HEK293 (cell line): Measurements from ENCODE around the gene HSPB6.
A peak's percentile ranks its signal among the peaks of the same experiment; 100 is the strongest.

Experiments used
- BCL11B ChIP-seq: fragments of 450-650 bp; formaldehyde crosslinking; IDR thresholded peaks from 2 replicates; pipeline ENCODE4 v1.5.1; 2016; ENCODE audit warnings: low read depth, missing biosample characterization, missing genetic modification characterization
- CTCF ChIP-seq: fragments of 450-650 bp; formaldehyde crosslinking; IDR thresholded peaks from 2 replicates; pipeline ENCODE4 v1.5.1; 2016; ENCODE audit warnings: missing biosample characterization, missing genetic modification characterization
- HOXA7 ChIP-seq: sonication (generic); formaldehyde crosslinking; IDR thresholded peaks from 2 replicates; pipeline ENCODE4 v1.8.1; 2022; ENCODE audit warnings: missing genetic modification reagents, borderline replicate concordance
- PRDM10 ChIP-seq: fragments of 450-650 bp; formaldehyde crosslinking; IDR thresholded peaks from 2 replicates; pipeline ENCODE4 v1.5.1; 2016; ENCODE audit warnings: missing biosample characterization, missing genetic modification characterization
- PRDM6 ChIP-seq: fragments of 450-650 bp; formaldehyde crosslinking; IDR thresholded peaks from 2 replicates; pipeline ENCODE4 v1.5.1; 2017; ENCODE audit warnings: missing biosample characterization, missing genetic modification characterization
- REPIN1 ChIP-seq: fragments of 450-650 bp; formaldehyde crosslinking; IDR thresholded peaks from 2 replicates; pipeline ENCODE4 v1.5.1; 2017; ENCODE audit warnings: missing biosample characterization, missing genetic modification characterization, low read depth
- SALL2 ChIP-seq: fragments of 450-650 bp; formaldehyde crosslinking; IDR thresholded peaks from 2 replicates; pipeline ENCODE4 v1.5.0; 2017; ENCODE audit warnings: missing biosample characterization, mild to moderate bottlenecking, missing genetic modification characterization, borderline replicate concordance
- SCRT2 ChIP-seq: fragments of 450-650 bp; formaldehyde crosslinking; IDR thresholded peaks from 2 replicates; pipeline ENCODE4 v1.5.1; 2016; ENCODE audit warnings: missing biosample characterization, missing genetic modification characterization
- SP2 ChIP-seq: fragments of 450-650 bp; formaldehyde crosslinking; IDR thresholded peaks from 2 replicates; pipeline ENCODE4 v1.5.1; 2016; ENCODE audit warnings: missing biosample characterization, missing genetic modification characterization
- SP3 ChIP-seq: fragments of 450-650 bp; formaldehyde crosslinking; IDR thresholded peaks from 2 replicates; pipeline ENCODE4 v1.5.1; 2016; ENCODE audit warnings: missing biosample characterization, missing genetic modification characterization
- TRIM28 ChIP-seq: IDR thresholded peaks from 2 replicates; pipeline ENCODE4 v1.6.1; 2011; ENCODE audit warnings: low read length, control low read depth, borderline replicate concordance
- TSHZ1 ChIP-seq: fragments of 450-650 bp; formaldehyde crosslinking; IDR thresholded peaks from 2 replicates; pipeline ENCODE4 v1.5.1; 2016; ENCODE audit warnings: missing biosample characterization, missing genetic modification characterization, borderline replicate concordance
- ZBTB20 ChIP-seq: fragments of 450-650 bp; formaldehyde crosslinking; IDR thresholded peaks from 2 replicates; pipeline ENCODE4 v1.5.1; 2016; ENCODE audit warnings: missing biosample characterization, missing genetic modification characterization
- ZBTB48 ChIP-seq: fragments of 450-650 bp; formaldehyde crosslinking; IDR thresholded peaks from 2 replicates; pipeline ENCODE4 v1.5.1; 2016; ENCODE audit warnings: missing biosample characterization, missing genetic modification characterization
- ZBTB7A ChIP-seq: fragments of 450-650 bp; formaldehyde crosslinking; IDR thresholded peaks from 2 replicates; pipeline ENCODE4 v1.5.1; 2016; ENCODE audit warnings: low read depth, missing biosample characterization, missing genetic modification characterization
- ZFP37 ChIP-seq: fragments of 450-650 bp; formaldehyde crosslinking; IDR thresholded peaks from 2 replicates; pipeline ENCODE4 v1.5.1; 2016; ENCODE audit warnings: missing biosample characterization, missing genetic modification characterization
- ZNF140 ChIP-seq: fragments of 450-650 bp; formaldehyde crosslinking; IDR thresholded peaks from 2 replicates; pipeline ENCODE4 v1.5.1; 2016; ENCODE audit warnings: missing biosample characterization, missing genetic modification characterization
- ZNF146 ChIP-seq: fragments of 450-650 bp; formaldehyde crosslinking; IDR thresholded peaks from 2 replicates; pipeline ENCODE4 v1.5.1; 2016; ENCODE audit warnings: missing biosample characterization, missing genetic modification characterization
- ZNF169 ChIP-seq: fragments of 450-650 bp; formaldehyde crosslinking; IDR thresholded peaks from 2 replicates; pipeline ENCODE4 v1.5.1; 2016; ENCODE audit warnings: missing biosample characterization, missing genetic modification characterization
- ZNF174 ChIP-seq: fragments of 450-650 bp; formaldehyde crosslinking; IDR thresholded peaks from 2 replicates; pipeline ENCODE4 v1.5.0; 2017; ENCODE audit warnings: missing biosample characterization, mild to moderate bottlenecking, missing genetic modification characterization
- ZNF175 ChIP-seq: fragments of 450-650 bp; formaldehyde crosslinking; IDR thresholded peaks from 2 replicates; pipeline ENCODE4 v1.5.1; 2016; ENCODE audit warnings: missing biosample characterization, missing genetic modification characterization
- ZNF239 ChIP-seq: fragments of 450-650 bp; formaldehyde crosslinking; IDR thresholded peaks from 2 replicates; pipeline ENCODE4 v1.5.1; 2016; ENCODE audit warnings: missing biosample characterization, missing genetic modification characterization
- ZNF274 ChIP-seq, 2 experiments: fragments of 200-500 bp in 1 of 2; fragments of 450-650 bp in 1 of 2; sonication (Bioruptor generic) in 1 of 2; formaldehyde crosslinking in 1 of 2; IDR thresholded peaks; 2 replicates each; pipeline versions ENCODE4 v1.5.1 to v1.6.1; 2014 to 2016; ENCODE audit warnings: borderline replicate concordance in 1 of 2, inconsistent platforms in 1 of 2, low read length in 1 of 2, missing biosample characterization in 1 of 2, missing genetic modification characterization in 1 of 2
- ZNF302 ChIP-seq: fragments of 450-650 bp; formaldehyde crosslinking; IDR thresholded peaks from 2 replicates; pipeline ENCODE4 v1.5.1; 2016; ENCODE audit warnings: missing biosample characterization, missing genetic modification characterization, low read depth
- ZNF311 ChIP-seq: fragments of 450-650 bp; formaldehyde crosslinking; IDR thresholded peaks from 2 replicates; pipeline ENCODE4 v1.5.1; 2017; ENCODE audit warnings: missing biosample characterization, missing genetic modification characterization, borderline replicate concordance
- ZNF621 ChIP-seq: fragments of 450-650 bp; formaldehyde crosslinking; IDR thresholded peaks from 2 replicates; pipeline ENCODE4 v1.5.1; 2017; ENCODE audit warnings: missing biosample characterization, missing genetic modification characterization
- ZNF785 ChIP-seq: fragments of 450-650 bp; formaldehyde crosslinking; IDR thresholded peaks from 2 replicates; pipeline ENCODE4 v1.5.1; 2016; ENCODE audit warnings: missing biosample characterization, missing genetic modification characterization
- ZSCAN30 ChIP-seq: fragments of 450-650 bp; IDR thresholded peaks from 2 replicates; pipeline ENCODE4 v1.5.1; 2018; ENCODE audit warnings: missing biosample characterization, mild to moderate bottlenecking, missing genetic modification characterization, moderate library complexity

The HSPB6 gene

GRCh38 chr19:35717665-35718344, 39.0 kb downstream of the HSPB6 start, which contains the start of gene KMT2B (continued):
- TF ChIP-seq CTCF (tag by site-specific recombination) (no peak), ZNF140 (tag by site-specific recombination) (no peak), ZNF175 (tag by site-specific recombination) (no peak), SALL2 (tag by site-specific recombination) (no peak), ZNF239 (tag by site-specific recombination) (no peak), ZNF621 (tag by site-specific recombination) (no peak), ZBTB7A (peak; percentile 2; the same call in 1 of the 2 replicates), ZNF169 (no peak), SCRT2 (tag by site-specific recombination) (no peak), HOXA7 (CRISPR knock-in tag) (no peak), REPIN1 (no peak), BCL11B (tag by site-specific recombination) (0 out of 2 replicates have a peak, but pooled peaks have one; percentile 36), ZSCAN30 (tag by site-specific recombination) (peak; percentile 6), TRIM28 (no peak), ZBTB48 (tag by site-specific recombination) (no peak), ZFP37 (tag by site-specific recombination) (no peak), ZNF274 (IDR thresholded peaks at IDR 0.05; ENCODE audit: low read length) (no peak), ZNF274 (tag by site-specific recombination; IDR thresholded peaks at IDR 0.05; ENCODE audit: borderline replicate concordance) (no peak), PRDM6 (no peak), ZNF174 (tag by site-specific recombination) (no peak), ZNF785 (tag by site-specific recombination) (no peak), ZNF302 (tag by site-specific recombination) (no peak), SP2 (tag by site-specific recombination) (no peak), ZNF311 (no peak), SP3 (tag by site-specific recombination) (no peak; the same call in none of the 2 replicates), PRDM10 (tag by site-specific recombination) (no peak), ZNF146 (tag by site-specific recombination) (no peak), TSHZ1 (no peak), ZBTB20 (no peak)
